K562 (cell line): ENCODE results near the gene MYO7A. TPM values are rescaled to one million over a fixed set of nuclear protein-coding genes. Genes with fewer than 3 reads are reported as not detected.

Source experiments
- ATAC-seq: fragments of 200-7000 bp; cut with Tn5 transposase; 3 replicates; pipeline ENCODE4 v1.9.1; 2020; ENCODE audit warnings: moderate library complexity
- BruUV-seq: library from RNA; stranded (reverse); fragments of 400-500 nt; replicated peaks from 2 replicates; lab custom pipeline; 2021; lab: Mats Ljungman, UMichigan
- CTCF ChIA-PET: fragments of 300-600 bp; formaldehyde crosslinking; extraction: SDS; loops from one replicate; lab custom pipeline; 2021; ENCODE audit warnings: low intra/inter-chr PET ratio; lab: Yijun Ruan, JAX
- POLR2A ChIA-PET: fragments of 300-600, 350-650 bp; sonication (Branson Sonifier 250); formaldehyde crosslinking; extraction: SDS; loops from one replicate; lab custom pipeline; 2021; ENCODE audit warnings: antibody characterized with exemption, inconsistent platforms; lab: Yijun Ruan, JAX
- DNase-seq, 4 experiments: peaks; one replicate each; pipeline versions ENCODE4 v3.0.0 to v3.0.0-alpha.2; 2011 to 2018; ENCODE audit warnings: low spot score in 3 of 4, mixed read lengths in 3 of 4; ENCODE audit errors: extremely low read depth in 1 of 4
- FAIRE-seq: peaks from 2 replicates; lab custom pipeline; 2011; peaks lifted over from hg19 to GRCh38; lab: Jason Lieb, UNC
- H2AFZ ChIP-seq: 2 replicates; pipeline ENCODE4 v1.6.0; 2011; ENCODE audit warnings: low read depth, low read length, control low read depth, inconsistent platforms
- H3K27ac ChIP-seq: fragments of 200-600 bp; 3 replicates; pipeline ENCODE4 v1.8.0; 2011; ENCODE audit warnings: low read depth, mild to moderate bottlenecking, control low read depth, inconsistent platforms, low read length, moderate library complexity, mixed read lengths; ENCODE audit errors: extremely low read depth
- H3K27me3 ChIP-seq, 2 experiments: fragments of 300-600 bp in 1 of 2; 2 replicates in 1 of 2; 3 replicates in 1 of 2; pipeline versions ENCODE4 v1.6.0 to v1.8.0; 2011; ENCODE audit warnings: inconsistent platforms in 2 of 2, low read length in 2 of 2, mild to moderate bottlenecking in 1 of 2, mixed read lengths in 1 of 2, moderate library complexity in 1 of 2; ENCODE audit not compliant: control insufficient read depth in 2 of 2, insufficient read depth in 2 of 2
- H3K36me3 ChIP-seq: fragments of 300-600 bp; 3 replicates; pipeline ENCODE4 v1.8.0; 2011; ENCODE audit warnings: mild to moderate bottlenecking, low read length, inconsistent platforms; ENCODE audit not compliant: control insufficient read depth, insufficient read depth
- H3K4me1 ChIP-seq, 2 experiments: fragments of 200-600 bp in 1 of 2; replicated peaks in 1 of 2; 2 replicates in 1 of 2; 3 replicates in 1 of 2; pipeline versions ENCODE4 v1.5.1 to v1.8.0; 2011; ENCODE audit warnings: inconsistent platforms in 2 of 2, low read length in 2 of 2, mild to moderate bottlenecking in 1 of 2, mixed read lengths in 1 of 2, moderate library complexity in 1 of 2; ENCODE audit not compliant: control insufficient read depth in 2 of 2, insufficient read depth in 2 of 2
- H3K4me2 ChIP-seq: 2 replicates; pipeline ENCODE4 v1.6.1; 2011; ENCODE audit warnings: low read length, control low read depth, inconsistent platforms, mixed read lengths; ENCODE audit not compliant: insufficient read depth
- H3K4me3 ChIP-seq: fragments of 200-600 bp; sonication (generic), shearing (Covaris generic); 2 replicates; pipeline ENCODE4 v1.5.1; 2016; ENCODE audit warnings: control low read depth, inconsistent platforms
- H3K79me2 ChIP-seq: fragments of 200-600 bp; 3 replicates; pipeline ENCODE4 v1.8.0; 2011; ENCODE audit warnings: low read length, inconsistent platforms; ENCODE audit not compliant: control insufficient read depth, insufficient read depth
- H3K9ac ChIP-seq, 2 experiments: 2 replicates each; pipeline versions ENCODE4 v1.6.0 to v1.6.1; 2011; ENCODE audit warnings: low read depth in 2 of 2, low read length in 2 of 2, control low read depth in 1 of 2, inconsistent platforms in 1 of 2, mild to moderate bottlenecking in 1 of 2, mixed read lengths in 1 of 2; ENCODE audit not compliant: insufficient read depth in 1 of 2
- H3K9me1 ChIP-seq: one replicate; pipeline ENCODE4 v1.6.0; 2011; ENCODE audit warnings: inconsistent platforms, mild to moderate bottlenecking, low read length, moderate library complexity; ENCODE audit not compliant: control insufficient read depth, insufficient read depth
- H3K9me3 ChIP-seq: replicated peaks from 2 replicates; pipeline ENCODE4 v1.5.1; 2011; ENCODE audit warnings: low read depth, low read length, inconsistent platforms; ENCODE audit not compliant: control insufficient read depth, insufficient read depth
- H4K20me1 ChIP-seq: replicated peaks from 2 replicates; pipeline ENCODE4 v1.6.1; 2011; ENCODE audit warnings: low read length, inconsistent platforms, mixed read lengths; ENCODE audit not compliant: control insufficient read depth, insufficient read depth
- ARNT ChIP-seq, 2 experiments: fragments of 450-650 bp; IDR thresholded peaks; 2 replicates each; pipeline ENCODE4 v1.6.1; 2016; ENCODE audit warnings: mild to moderate bottlenecking in 1 of 2
- NFIC ChIP-seq: fragments of 450-650 bp; IDR thresholded peaks from 2 replicates; pipeline ENCODE4 v1.6.1; 2017; ENCODE audit warnings: mild to moderate bottlenecking, inconsistent platforms
- RFX5 ChIP-seq: IDR thresholded peaks from 2 replicates; pipeline ENCODE4 v1.6.1; 2011; ENCODE audit warnings: low read depth, mild to moderate bottlenecking, improper control_type of control experiment, low read length
- ZNF146 ChIP-seq: IDR thresholded peaks from one replicate; pipeline ENCODE4 v1.6.1; 2018; ENCODE audit warnings: missing compliant biosample characterization; ENCODE audit not compliant: unreplicated experiment
- WGBS: fragments of 100-300 bp; shearing (Covaris generic); methylation state at CpG from one replicate; pipeline ENCODE4 v1.1.6; 2016; ENCODE audit warnings: low coverage, mixed read lengths; ENCODE audit not compliant: insufficient coverage; ENCODE audit errors: missing lambda C conversion rate; 5-methylcytosine and 5-hydroxymethylcytosine counted together
- in situ Hi-C: fragments of 300-500 bp; cut with MboI; formaldehyde crosslinking; loops from 4 replicates; pipeline ENCODE4 v1.15.0; 2018; ENCODE audit warnings: inconsistent platforms, mixed read lengths
- intact Hi-C: fragments of 100-400 bp; cut with micrococcal nuclease; formaldehyde crosslinking; loops from 2 replicates; pipeline ENCODE4 v1.14.2; 2022
- polyA plus RNA-seq, 8 experiments: library from polyadenylated mRNA; depleted of rRNA in 4 of 8; stranded (reverse) in 5 of 8; unstranded in 3 of 8; fragments of >200 nt; fragmentation: Nextera tagmentation in 2 of 8; fragmentation: Illumina TruSeq in 1 of 8; extraction: Ambion mirVana in 2 of 8; extraction: Trizol in 1 of 8; gene quantifications; 2 replicates each; pipeline versions ENCODE4 v1.2.1 to v1.2.3, GENCODE V29; 2011 to 2014; ENCODE audit warnings: inconsistent platforms in 1 of 8, missing spikeins in 1 of 8
- total RNA-seq, 7 experiments: library from RNA; depleted of rRNA in 6 of 7; stranded (reverse); fragments of >200 nt in 6 of 7; fragmentation: Illumina TruSeq in 2 of 7; extraction: Trizol in 2 of 7; gene quantifications; 2 replicates each; pipeline versions ENCODE4 v1.2.1 to v1.2.3, GENCODE V29; 2011 to 2021; ENCODE audit warnings: low replicate concordance in 1 of 7
- TF ChIP-seq, protein P1 (sequence below): fragments of 250-450 bp; sonication (Bioruptor Pico); IDR thresholded peaks from 2 replicates; pipeline ENCODE4 v1.8.0; 2021; ENCODE audit warnings: mild to moderate bottlenecking, moderate library complexity

The MYO7A gene
- total and polyA plus RNA-seq, 9 of the 15 experiments (the other 6 are each of a cell fraction or from before 2014, with no cell fraction given), result 0.01 to 0.11 (median 0.07) TPM; not detected in 1

DNA sequence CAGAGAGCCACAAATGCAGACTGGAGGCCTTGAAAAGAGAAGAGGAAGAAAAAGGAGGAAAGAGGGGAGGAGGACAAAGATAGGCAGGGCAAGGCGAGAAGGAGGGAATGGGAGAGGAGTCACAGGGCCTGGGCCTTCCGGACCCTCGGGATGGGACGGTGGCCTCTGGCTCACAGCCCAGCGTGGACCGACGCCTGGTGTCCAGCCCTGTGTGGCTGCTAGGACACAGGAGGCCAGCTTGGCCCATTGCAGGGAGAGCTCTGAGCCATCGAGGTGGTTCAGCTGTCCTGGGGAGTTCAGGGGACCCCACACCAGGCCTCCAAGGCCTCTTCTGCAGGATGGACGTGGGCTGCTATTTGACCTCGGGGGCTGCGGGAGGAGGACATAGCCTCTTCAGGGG is 9.4 kb downstream of the MYO7A start:
- H4K20me1 ChIP-seq, result 0 out of 2 replicates have a peak, but pooled peaks cover 5% of the 10 kb centered on the region
- no peaks in the 10 kb centered on the region for H3K9me3 ChIP-seq
- H3K4me1 ChIP-seq, result peaks cover 0 to 7% of the 10 kb centered on the region in 2 experiments; a peak in 2 of 5 replicates
- no peaks in the 10 kb centered on the region for H3K79me2 ChIP-seq
- no peak overlapping the region for H3K4me2 ChIP-seq
- intact Hi-C loops (no loop called here), in situ Hi-C loops (no loop called here)
- H3K4me3 ChIP-seq, result no peak overlapping the region
- peaks cover 13 to 44% of the 10 kb centered on the region in 2 experiments; a peak in 3 of 5 replicates for H3K27me3 ChIP-seq
- no peak overlapping the region for H3K27ac ChIP-seq
- H3K36me3 ChIP-seq, result no peaks in the 10 kb centered on the region
- CTCF ChIA-PET, result no interaction called here
- H3K9me1 ChIP-seq, result no peaks in the 10 kb centered on the region
- ATAC-seq (no peak), DNase-seq (no peak), FAIRE-seq (no peak)
- no peak for TF ChIP-seq ZNF146
- TF ChIP-seq ARNT (IDR thresholded peaks at IDR 0.05), result no peak
- TF ChIP-seq NFIC, result no peak
- no peak for TF ChIP-seq RFX5
- TF ChIP-seq, protein P1, sequence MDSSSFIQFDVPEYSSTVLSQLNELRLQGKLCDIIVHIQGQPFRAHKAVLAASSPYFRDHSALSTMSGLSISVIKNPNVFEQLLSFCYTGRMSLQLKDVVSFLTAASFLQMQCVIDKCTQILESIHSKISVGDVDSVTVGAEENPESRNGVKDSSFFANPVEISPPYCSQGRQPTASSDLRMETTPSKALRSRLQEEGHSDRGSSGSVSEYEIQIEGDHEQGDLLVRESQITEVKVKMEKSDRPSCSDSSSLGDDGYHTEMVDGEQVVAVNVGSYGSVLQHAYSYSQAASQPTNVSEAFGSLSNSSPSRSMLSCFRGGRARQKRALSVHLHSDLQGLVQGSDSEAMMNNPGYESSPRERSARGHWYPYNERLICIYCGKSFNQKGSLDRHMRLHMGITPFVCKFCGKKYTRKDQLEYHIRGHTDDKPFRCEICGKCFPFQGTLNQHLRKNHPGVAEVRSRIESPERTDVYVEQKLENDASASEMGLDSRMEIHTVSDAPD (CRISPR knock-in tag), result no peak
- no peak overlapping the region for H2AFZ ChIP-seq
- BruUV-seq, result no TSS peak
- POLR2A ChIA-PET, result interaction anchor here (0.6 kb wide), 1 partner anchor 12 kb away, joined by 4 read pairs; no protein-coding TSS in a partner anchor
- H3K9ac ChIP-seq, result no peak overlapping the region
- WGBS, result 17% methylated on average over 8 of the region's 11 CpGs
